GM21381 (cell line): ENCODE results near the gene C12orf43.

Source experiments
- ATAC-seq: cut with Tn5 transposase; IDR thresholded peaks from one replicate; pipeline ENCODE4 v1.9.1; 2021; ENCODE audit warnings: mild to moderate bottlenecking, moderate library complexity; ENCODE audit not compliant: unreplicated experiment

C12orf43 gene

DNA sequence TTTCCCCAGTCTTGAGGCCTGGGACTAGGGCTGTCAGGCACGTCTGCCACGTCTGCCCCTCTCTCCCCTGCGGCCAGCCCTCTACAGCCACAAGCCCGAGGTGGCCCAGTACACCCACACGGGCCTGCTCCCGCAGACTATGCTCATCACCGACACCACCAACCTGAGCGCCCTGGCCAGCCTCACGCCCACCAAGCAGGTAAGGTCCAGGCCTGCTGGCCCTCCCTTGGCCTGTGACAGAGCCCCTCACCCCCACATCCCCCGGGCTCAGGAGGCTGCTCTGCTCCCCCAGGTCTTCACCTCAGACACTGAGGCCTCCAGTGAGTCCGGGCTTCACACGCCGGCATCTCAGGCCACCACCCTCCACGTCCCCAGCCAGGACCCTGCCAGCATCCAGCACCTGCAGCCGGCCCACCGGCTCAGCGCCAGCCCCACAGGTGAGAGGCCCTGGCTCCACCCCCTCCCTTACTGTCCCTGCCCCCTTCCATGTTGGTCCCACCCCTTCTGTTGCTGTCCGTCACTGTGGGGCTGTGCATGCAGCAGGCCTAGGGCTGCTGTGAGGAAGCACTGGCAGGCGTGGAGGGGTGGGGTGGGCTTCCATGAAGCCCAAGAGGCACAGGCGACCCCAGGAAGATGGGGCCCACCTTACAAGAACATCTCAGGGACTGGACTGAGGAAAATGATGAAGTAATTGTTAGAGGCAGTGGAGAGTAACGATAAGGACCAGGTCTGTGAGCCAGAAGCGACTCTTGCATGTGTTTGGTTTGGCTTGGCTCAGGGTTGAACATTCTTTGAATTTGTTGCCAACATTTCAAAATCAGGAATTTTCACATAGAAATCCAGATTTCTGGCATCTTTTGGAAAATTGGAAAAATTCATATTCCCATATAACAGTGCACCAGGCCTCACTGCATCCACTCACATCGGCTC lies 16.8 kb downstream of the C12orf43 start:
- ATAC-seq, result no peak

GRCh38 chr12:120998435-120998834 lies 17.9 kb downstream of the C12orf43 start:
- no peak for ATAC-seq

- ATAC-seq, result no peak
These were observed 18.8 kb downstream of the C12orf43 start for GRCh38 chr12:120997448-120997847.

- no peak for ATAC-seq
These were observed 20.0 kb downstream of the C12orf43 start for GRCh38 chr12:120996133-120996746.

GRCh38 chr12:120994589-120995337 lies 21.5 kb downstream of the C12orf43 start:
- no peak for ATAC-seq

GRCh38 chr12:120994059-120994458 lies 22.2 kb downstream of the C12orf43 start:
- ATAC-seq, result no peak

DNA sequence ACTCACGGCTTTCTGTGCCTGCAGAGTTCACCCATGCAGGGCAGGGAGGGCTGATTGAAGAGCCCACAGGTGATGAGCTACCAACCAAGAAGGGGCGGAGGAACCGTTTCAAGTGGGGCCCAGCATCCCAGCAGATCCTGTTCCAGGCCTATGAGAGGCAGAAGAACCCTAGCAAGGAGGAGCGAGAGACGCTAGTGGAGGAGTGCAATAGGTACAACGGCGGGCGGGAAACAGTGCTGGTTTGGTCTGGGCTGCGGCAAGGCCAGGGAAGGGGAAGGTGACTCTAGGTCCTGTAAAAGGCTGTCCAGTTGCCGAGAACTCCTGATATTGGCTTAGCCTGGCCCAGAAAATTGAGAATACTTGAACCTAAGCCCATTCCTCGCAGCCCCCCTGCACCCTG lies 22.8 kb downstream of the C12orf43 start:
- no peak for ATAC-seq

- no peak for ATAC-seq
These were observed 23.3 kb downstream of the C12orf43 start for GRCh38 chr12:120992989-120993388.

- no peak for ATAC-seq
These were observed 24.3 kb downstream of the C12orf43 start for GRCh38 chr12:120991965-120992364.

DNA sequence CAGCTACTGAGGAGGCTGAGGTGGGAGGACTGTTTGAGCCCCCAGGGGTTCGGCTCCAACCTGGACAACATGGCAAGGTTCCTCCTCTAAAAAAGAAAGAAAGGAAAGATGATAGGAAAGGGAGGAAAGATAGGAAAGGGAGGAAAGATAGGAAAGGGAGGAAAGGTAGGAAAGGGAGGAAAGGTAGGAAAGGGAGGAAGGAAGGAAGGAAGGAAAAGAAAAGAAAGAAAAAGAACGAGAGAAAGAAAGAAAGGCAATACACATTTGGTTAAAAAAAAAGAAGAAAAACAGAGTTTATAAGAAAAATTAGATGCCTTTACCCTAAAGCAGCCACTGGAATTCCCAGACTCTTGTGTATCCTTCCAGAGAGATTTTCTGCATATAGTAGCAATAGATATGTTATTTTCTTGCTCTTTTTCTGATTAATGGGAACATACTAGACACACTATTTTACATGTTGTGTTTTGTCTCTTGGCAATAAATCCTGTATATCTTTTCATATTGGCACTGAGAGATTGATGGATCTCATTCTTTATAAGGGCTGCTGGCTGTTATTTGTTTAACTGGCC lies 25.7 kb downstream of the C12orf43 start:
- no peak for ATAC-seq

GRCh38 chr12:120989687-120990086 lies 26.6 kb downstream of the C12orf43 start:
- ATAC-seq, result no peak

- ATAC-seq, result no peak
These were observed 27.6 kb downstream of the C12orf43 start for GRCh38 chr12:120988658-120989057.

GRCh38 chr12:120988234-120988633 lies 28.1 kb downstream of the C12orf43 start:
- ATAC-seq, result no peak

GRCh38 chr12:120984351-120984898 lies 31.9 kb downstream of the C12orf43 start:
- ATAC-seq, result no peak

DNA sequence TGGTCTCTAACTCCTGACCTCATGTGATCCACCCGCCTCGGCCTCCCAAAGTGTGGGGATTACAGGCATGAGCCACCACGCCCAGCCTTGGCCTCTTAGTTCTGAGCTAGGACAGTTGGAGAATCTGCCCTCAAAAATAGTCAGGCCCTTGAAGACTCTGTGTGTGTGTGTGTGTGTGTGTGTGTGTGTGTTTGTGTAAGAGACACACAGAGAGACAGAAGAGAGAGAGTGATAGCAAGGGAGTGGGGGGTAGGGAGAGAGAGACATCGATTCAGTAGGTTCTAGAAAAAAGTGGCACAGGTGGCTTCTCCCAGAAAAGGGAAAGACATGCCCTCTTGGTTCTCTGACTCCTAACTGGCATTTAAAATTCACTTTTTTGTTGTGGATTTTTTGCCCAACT lies 32.5 kb downstream of the C12orf43 start:
- no peak for ATAC-seq

GRCh38 chr12:120982659-120983058 lies 33.6 kb downstream of the C12orf43 start:
- ATAC-seq, result no peak

DNA sequence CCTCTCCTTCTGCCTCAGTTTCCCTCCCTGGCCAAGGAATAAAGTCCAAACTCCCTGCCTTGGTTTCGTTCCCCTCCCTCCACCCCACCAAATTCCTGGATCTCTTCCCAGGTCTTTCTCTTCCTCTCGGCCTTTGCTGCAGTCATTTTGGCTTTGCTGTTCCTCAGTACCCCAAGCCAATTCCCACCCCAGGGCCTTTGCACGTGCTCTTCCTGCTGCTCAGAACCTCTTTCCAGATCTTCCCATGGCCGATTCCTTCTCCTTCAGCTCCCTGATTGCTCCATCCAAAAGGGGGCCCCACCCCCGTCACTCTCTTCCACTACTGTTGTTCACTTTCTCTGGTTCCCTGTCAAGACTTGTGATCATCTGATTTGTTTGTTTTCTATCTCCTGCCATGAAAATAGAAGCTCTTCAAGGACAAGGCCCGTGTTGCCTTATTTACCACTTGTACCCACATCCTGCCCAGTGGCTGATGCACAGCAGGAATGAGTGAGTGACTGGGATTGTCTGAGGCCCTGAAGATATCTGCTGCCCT lies 34.8 kb downstream of the C12orf43 start:
- no peak for ATAC-seq

- ATAC-seq, result no peak
These were observed 35.4 kb downstream of the C12orf43 start for GRCh38 chr12:120980800-120981368.

DNA sequence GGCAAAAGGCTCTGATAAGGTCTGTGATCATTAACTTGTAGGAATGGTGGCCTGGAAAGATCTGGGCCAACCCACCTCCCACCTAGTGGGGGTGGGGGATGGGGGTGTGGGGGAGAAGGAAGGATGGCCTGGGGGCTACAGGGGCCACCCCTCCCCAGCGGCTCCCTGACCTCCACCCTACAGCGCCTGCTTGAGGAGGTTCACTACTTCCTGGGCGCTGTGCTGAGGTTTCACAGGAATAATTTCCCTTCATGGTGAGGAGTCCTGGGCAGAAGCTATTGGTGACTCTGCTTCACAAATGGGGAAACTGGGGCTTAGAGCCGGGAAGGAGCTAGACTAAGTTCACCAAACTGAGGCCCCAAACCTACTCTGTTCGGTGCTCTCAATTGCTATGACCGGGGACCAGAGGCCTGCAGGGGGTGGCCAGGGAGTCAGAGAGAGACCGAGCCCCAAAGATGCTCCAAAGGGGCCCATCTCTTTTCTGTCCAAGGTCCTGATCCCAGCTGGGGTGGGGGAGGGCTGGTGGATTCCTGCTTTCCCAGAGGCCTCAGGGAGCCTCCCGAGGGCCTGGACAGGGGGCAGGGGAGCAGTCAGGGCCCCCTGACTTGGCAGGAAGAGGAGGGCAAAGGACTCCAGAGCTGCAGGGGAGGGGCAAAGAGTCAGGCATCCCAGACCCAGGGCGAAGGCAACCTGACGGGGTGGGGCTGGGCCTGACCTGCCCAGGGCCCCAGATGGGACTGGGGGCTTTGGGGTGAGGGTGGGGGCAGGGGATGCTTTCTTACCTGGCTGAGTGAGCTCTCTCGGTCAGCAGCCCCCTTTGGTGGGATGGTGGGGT lies 36.2 kb downstream of the C12orf43 start:
- ATAC-seq, result no peak
